Measurements from ENCODE around the gene HOXD4.

Gene HOXD4

DNA sequence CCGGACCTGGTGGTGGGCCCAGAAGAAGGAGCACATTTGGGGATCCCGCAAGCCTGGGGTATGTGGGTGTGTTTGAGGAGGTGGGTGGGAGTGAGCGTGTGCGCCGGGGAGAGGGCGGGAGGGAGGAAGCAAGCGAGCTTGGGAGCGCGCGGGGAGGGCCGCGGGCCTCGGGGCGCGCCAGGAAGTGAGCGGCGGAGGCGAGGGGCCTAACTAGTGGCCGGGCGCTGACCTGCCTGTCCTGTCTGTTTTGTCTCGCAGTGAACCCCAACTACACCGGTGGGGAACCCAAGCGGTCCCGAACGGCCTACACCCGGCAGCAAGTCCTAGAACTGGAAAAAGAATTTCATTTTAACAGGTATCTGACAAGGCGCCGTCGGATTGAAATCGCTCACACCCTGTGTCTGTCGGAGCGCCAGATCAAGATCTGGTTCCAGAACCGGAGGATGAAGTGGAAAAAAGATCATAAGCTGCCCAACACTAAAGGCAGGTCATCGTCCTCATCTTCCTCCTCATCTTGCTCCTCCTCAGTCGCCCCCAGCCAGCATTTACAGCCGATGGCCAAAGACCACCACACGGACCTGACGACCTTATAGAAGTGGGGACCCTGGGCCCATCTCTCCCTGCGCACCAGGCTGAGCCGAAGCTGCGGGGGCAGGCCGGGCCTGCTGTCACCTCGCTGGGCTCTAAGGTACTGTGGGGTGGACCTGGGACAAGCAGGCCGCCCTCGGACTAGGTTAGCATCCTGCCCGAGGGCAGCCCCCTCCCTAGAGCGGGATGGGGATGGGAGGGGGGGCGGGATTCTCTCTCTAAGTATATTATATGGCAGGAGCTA lies 1.2 kb downstream of the HOXD4 start:
- in situ Hi-C loops (cut with MboI; ENCODE audit: low sequenced_read_pairs) = no loop called here

DNA sequence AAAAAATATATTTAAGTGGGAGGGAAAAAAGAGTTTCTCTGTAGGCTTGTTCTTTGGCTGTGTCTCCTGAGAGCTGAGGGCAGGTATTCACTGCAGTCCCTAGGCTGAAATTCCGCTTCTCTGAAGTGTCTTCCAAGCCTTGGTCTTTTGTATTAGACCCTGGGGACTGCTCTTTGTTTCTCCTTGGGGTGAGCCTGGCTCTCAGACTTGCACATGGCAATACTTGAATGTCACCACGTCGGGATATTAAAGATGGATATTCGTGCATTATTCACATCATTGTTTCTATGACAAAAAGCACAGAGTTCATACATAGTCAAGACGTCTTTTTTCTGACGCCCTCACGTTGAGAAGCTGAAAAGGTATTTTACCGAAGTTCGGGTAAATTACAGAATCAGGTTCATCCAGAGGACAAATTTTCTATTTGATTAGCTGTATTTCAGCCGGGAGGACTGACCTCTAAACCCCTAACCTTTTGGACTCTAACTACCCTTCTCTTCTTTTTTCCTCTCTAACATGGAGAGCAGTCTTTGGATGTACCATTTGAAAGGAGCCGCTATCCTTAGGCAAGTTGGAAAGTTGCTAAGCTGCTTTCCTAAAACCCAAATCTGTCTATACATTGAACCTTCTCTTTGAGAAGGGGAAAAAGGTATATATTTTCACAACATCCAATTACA lies 3.4 kb downstream of the HOXD4 start:
- in situ Hi-C loops (cut with MboI; ENCODE audit: low sequenced_read_pairs) = no loop called here

DNA sequence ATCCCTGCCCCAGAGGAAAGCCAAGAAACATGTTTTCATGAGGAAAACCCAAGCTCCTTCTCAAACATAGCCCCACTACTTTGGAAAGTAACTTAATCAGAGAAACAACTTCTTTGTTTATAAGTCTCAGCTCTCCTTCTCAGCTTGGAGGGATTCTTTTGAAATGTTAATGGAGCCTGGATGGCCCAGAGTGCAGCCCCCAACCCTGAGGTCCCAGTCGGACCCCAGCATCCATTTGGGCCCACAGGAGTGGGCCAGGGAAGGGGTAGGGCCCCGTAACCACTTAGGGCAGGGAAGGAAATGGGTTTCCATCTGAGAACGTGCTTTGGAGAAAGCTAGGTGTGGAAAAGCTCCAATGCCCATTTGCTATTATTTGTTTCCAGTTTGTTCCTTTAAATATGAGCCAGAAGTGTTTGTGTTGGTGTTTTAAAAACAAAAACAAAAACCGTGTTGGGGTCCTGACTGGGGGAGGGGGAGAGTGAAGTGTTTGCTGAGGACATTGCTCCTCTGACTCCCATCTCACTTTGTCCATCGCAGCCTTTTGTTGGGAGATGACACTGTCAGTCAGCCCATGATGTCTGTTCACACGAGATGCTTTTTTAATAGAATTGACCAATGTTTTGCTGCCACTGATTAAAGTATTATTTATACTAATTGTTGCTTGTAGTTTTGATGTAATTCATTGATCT lies 4.2 kb downstream of the HOXD4 start:
- in situ Hi-C loops (cut with MboI; ENCODE audit: low sequenced_read_pairs) = no loop called here

DNA sequence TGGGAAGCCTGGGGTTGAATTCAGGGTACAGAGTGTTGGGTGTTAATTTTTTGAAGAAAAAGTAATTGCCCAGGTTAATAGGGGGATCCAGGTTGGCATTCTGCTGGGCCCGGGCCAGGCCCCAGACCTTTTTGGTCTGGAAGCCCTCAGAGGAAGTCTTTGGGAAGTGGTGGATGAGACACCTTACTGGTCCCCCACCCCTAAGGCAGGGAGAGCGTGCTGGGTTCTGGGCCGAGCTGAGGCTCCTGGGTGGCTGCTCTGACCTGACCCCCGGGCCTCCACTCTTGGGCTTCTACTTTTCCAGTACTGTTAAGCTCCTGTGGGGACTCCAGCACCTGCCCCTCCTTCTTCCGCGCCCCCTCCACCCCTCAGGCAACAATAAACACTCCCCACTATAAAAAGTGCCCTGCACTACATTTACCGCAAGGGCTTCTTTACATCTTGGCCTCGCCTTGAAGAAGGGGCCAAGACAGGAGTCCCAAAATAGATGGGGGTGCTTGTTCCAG lies 5.0 kb downstream of the HOXD4 start:
- in situ Hi-C loops (cut with MboI; ENCODE audit: low sequenced_read_pairs) = no loop called here

DNA sequence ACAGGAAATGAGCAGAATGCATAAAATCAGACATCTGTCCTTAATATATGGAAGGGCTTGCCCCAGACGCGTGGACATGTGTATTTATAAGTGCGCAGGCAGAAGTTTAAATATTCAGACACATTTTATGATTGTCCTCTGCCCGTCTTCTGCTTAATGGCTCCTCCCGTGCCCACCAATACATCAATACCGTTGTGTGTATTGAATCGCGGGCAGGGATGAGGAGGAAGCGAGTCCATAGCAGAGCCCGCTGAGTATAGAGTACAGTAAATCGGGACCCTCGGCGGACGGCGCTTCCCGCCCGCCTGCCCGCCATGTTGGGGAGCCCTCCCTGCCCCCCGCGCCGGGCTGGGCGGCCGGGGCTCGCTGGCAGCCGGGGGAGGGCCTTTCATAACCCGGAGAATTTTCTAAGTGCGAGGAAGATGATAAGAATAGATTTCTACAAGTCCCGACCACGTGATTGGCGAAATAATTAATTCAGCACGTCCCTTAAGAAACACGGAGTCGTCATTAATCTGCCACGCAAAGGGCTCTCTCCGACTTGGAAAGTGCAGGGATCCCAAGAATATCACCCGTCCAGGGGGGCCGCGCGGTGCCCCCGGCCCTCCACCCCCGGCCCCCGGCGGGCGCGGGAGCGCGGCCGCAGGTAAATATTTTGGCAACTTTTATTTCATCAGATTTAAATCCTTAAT lies 5.6 kb downstream of the HOXD4 start, which contains the start of gene HOXD3:
Gene HOXD3, plus strand, starts transcription at position 501 of the 692 bp plus-strand sequence. CDS start 11,808 bp downstream, outside the sequence.
- in situ Hi-C loops (cut with MboI; ENCODE audit: low sequenced_read_pairs) = no loop called here

DNA sequence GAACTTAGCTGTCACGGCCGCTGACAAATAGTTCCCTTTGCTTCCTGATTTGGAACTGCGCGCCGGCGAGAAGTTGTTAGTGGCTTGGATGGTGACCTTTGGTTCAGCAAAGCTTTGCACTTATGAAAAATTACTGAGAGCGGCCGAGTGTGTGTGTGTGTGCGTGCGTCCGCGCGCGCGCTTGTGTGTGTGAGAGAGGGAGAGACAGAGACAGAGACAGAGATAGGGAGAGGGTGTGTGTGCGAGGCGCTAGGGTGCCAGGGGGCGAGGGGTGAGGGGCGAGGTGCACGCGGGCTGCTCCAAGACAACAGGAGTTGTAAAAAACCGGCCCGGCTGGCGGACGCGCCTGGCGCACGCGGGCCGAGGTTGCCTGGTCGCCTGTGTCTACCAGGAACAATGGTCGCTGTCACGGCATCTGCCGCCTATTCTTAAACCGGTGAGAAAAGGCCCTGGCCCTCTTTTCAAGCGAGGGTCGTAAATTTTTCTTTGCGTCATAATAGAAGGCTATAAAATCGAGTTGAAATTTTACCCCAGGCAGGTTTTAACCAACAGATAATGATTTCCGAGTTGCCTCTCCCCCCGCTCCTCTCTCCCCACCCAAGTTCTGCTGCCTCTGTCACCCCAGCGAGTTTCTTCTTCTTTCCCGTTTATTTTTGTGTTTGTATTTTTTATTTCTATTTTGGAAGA lies 6.3 kb downstream of the HOXD4 start:
- in situ Hi-C loops (cut with MboI; ENCODE audit: low sequenced_read_pairs) = no loop called here

DNA sequence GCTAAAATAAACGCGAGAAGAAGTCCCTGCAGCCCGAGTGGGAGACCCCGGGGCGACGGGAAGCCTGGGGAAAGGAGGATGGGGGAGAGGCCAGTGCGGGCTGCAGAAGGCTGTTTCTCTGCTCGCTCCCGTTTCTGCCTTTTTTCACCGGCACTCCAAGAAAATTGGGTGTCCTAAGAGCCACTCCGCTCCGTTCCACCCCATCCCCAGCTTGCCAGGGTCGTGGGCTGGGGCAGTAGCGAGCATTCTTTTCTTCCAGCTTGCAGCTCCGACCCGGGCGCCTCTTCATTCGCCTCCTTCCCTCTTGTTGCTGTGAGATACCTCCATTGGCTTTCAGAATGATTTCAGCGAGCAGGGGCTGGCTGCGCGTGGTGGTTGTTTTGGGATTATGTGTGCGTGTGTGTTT lies 6.8 kb downstream of the HOXD4 start:
- in situ Hi-C loops (cut with MboI; ENCODE audit: low sequenced_read_pairs) = no loop called here

DNA sequence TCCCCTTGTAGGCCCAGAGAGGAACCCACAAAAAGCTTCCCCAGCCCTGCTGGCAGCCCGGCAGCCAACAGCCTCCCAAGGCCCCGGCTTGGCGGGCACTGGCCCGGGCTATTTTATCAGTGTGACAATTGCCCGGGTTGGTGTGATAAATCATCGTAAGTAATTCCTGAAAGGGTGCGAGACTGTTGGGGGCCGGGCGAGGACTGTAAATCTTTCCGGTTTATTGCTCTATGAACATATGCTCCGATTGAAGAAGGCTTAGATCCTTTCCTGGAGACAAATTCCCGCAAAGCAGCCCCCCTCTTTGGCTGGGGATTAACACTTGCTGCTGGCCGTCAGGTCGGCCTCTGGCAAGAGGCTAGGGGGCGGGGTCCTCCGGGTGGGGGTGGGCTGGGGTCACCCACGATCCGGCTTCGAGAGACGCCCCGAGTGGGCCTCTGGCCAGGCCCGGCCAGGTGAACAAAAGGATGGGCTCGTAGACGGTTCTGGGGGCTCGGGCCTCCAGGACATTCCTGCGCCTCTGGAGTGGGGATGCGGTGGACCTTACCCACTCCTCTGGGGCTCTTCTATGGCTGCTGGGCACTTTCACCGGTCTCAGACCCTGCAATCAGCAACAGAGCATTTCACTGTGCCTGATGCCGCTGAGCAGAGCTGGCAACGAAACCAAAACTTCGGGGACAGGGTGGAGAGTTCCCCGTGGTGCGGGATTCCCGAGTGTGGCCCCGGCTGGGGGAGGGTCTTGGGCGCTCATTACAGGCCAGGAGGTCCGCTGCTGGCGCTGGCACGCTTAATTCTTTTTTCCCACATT lies 7.7 kb downstream of the HOXD4 start:
- in situ Hi-C loops (cut with MboI; ENCODE audit: low sequenced_read_pairs) = no loop called here

DNA sequence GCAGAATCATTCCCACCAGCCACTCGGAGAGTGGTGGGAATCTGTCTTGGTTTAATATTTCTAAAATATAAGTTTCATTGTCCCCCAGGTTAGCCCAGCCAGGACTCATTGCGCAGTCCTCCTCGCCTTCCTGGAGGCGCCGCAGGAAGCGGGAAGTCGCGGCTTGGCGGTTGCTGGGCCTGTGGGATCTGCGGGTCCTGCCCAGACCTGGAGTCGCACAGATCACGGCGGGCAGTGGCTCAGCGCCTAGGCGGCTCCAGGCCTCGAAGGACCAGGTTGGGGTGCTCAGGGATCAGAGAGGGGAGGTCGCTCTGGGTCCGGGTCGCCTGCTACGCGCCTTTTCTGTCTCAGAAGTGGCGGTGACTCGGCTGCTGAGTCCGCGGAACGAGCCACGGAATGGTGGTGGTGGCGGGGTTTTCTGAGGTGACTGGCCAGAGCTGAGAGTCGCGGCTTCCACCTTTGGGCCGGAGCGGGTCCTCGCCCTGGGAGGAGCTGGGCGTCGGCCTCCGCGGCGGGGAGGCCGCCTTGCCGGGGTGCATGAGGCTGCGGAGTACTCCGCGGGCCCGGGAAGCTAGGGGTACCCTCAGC lies 8.4 kb downstream of the HOXD4 start:
- in situ Hi-C loops (cut with MboI; ENCODE audit: low sequenced_read_pairs) = no loop called here

DNA sequence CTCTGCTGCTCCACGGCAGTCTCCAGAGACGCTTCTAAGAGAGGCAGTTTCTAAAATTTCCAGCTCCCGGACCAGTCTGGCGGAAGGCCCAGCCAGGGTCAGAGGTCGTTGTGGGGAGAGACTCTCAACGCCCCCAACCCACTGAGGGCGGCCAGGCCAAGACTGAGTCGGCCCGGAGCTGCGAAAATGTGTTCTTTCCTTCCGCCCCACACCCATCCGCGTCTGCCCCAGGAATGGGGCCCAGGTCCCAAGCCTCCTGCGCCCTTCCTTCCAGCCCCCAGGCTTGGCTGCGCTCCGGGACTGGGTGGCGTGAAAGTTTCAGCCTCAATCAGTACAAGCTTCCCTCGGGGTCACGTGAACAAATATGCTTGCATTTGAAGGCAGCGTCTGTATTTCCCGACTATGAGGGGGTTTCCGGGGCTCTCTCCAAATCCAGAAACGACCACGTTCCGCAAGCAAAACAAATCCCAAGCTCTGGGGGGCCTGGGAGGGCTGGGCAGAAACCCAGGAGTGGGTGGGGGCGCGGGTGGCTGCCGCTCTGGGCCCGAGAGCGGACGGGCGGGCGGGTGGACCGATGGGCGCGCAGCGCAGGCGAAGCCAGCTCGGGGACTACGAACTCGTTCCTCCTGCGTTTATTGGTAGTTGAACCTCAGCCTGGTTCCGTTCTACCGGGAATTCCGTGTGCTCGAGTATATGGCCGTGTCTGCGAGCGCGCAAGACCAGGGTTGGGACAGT lies 9.1 kb downstream of the HOXD4 start:
- in situ Hi-C loops (cut with MboI; ENCODE audit: low sequenced_read_pairs) = no loop called here

DNA sequence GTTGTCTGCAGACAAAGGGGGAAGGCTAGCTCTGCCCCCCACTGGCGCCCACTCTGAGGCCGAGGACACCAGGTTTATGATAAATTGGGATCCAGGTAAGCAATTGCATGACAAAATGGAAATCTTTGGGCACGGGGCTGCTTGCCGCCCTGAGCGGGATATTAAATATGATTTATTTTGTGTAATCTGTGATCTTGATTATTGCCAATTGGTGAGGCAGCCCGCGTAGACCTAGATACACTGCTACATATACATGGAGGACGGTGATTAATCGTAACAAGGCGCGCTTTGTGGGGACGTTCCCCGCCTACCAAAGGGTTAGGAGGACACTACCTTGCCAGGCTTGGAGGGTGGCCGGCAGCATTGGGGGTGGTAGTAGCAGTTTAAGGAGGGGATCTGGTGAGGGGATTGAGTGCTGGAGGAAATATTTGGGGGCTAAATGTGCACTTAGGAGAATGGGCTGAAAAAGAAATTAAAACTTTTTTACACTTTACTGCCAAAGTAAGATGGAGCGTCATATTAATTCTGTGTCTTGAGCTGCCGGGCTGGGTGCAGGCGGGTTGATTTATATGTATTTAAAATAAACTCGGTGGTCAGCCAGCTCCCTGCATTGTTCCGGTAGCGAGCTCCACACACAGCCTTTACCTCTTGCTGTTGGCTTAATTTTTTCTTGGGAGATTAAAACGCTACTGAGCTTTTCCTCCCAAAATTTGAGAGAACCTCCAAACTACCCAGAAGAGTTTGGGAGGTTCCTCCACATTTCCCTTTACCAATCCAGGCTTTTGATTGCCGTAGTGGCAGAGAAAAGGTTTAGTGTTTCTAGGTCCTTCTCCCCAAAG lies 9.9 kb downstream of the HOXD4 start:
- in situ Hi-C loops (cut with MboI; ENCODE audit: low sequenced_read_pairs) = no loop called here

DNA sequence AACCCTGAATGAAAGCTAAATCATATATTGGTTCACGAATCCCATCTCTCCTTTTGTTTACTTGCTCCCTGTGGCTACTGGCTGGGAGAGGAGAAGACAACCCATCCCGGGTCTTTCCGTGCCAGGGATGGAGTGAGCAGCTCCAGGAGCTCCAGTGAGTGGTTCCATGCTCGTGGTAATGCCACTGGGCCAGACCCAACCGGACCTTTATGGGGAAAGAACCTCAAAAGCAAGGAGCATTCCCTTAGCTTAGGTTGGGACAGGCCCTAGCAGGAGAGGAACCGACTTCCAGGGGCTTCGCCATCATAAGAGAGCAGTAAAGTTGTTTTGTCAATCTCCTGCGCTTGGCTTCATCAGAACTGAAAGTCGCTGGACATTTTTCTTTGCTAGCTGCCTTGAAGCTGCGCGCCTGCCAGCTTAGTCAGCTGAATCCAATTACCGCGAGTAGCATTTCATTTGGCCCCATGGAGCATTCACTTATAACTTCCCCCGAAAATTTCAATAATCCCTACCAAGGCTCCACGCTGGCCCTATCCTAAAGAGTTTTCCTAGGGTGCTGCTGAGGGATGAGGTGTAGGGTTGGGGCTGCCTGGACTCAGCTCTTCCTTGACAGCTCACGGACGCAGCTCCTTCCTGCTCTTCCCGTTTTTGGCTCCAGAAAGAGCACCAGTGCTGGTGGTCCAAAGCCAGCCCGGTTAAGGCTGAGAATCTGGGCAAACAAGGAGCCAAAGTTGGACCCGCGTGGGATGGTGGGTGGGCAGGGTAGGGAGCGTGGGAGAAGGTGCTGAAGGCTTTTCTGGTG lies 10.7 kb downstream of the HOXD4 start:
- in situ Hi-C loops (cut with MboI; ENCODE audit: low sequenced_read_pairs) = no loop called here

DNA sequence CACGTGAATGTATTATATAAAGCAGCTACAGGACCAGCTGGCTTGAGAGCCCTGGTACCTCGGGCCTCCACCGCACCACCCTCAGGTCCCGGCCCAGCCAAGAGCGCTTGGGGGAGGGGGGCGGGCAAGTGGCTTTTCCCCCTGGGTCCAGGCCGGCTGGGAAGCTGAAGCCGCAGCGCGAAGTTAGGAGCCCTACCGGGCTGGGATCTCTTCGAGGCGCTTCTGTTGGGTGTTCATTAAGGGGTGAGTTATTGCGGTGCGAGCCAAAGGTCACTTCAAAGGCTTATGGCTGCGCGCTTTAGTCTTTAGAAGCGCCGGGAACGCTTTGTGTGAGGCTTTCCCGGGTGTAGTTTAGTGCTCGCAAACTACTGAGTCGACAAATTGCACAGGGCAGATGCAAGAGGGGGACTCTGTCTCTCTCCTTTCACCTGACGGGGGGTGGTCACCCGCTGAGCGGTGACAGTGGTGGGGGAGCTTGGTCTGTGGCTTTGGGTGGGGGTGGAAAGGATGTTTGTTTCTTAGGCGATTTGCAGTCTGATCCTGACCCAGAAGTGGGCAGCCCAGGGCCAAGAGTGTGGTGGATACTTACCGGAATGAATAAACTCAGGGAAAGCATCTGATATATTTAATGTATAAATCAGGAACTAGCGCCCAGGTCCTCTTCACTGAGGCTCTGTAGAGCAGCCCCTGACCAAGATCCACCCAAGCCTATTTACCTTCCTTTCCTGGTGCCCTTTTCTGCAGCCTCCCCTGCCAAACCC lies 11.7 kb downstream of the HOXD4 start:
- in situ Hi-C loops (cut with MboI; ENCODE audit: low sequenced_read_pairs) = no loop called here

DNA sequence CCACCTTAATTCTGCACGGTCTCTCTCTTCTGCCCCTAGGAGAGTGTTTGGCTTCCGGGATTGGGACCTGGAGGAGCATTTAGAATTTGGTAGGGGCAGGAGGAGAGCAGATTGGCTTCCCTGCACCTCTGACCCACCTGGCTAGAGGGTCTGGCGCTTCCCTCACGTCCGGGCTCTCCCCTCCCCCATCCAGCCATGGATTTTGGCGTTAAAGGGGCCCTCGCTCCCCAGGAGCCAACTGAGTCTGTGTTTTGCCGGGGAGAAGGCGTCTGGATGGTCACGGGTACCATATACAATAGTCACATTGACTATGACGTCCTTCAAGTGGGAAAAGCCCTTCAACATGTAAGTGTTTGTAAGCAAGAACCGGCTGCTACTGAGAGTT lies 12.3 kb downstream of the HOXD4 start:
- in situ Hi-C loops (cut with MboI; ENCODE audit: low sequenced_read_pairs) = no loop called here

DNA sequence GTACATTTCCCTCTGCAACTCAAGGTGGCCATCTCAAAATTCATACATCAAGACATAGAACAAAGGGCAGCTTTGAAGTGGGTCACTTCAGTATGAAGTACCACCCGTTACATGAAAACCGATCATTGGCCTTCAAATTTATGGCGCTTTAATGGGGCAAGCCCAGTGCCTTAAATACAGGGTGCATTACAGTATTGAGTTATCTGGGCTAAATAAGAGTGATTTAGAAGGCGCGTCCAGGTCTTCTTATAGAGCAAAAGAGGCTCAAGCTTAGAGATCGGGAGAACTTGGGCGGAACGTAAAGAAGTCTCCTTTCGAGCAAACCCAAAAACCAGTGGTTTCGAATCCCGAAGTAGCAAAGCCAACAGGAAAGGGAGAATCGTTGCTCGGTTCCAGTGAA lies 12.9 kb downstream of the HOXD4 start:
- in situ Hi-C loops (cut with MboI; ENCODE audit: low sequenced_read_pairs) = no loop called here
